Medulla oblongata (tissue), 1 donor: Measurements from ENCODE around the gene MKRN2.

Experiments used
- DNase-seq: peaks from one replicate; pipeline ENCODE4 v3.0.0-alpha.2; 2015; ENCODE audit errors: extremely low spot score

Gene MKRN2

GRCh38 chr3:12553921-12554391 lies 2.9 kb upstream of the MKRN2 start:
- DNase-seq, result peak; percentile 46

- DNase-seq, result no peak
Observed at GRCh38 chr3:12556314-12556689, 585 bp upstream of the MKRN2 start.

- DNase-seq, result no peak
Observed at GRCh38 chr3:12557473-12558100, 700 bp downstream of the MKRN2 start.

- no peak for DNase-seq
Observed at GRCh38 chr3:12558706-12559105, 1.8 kb downstream of the MKRN2 start.

- DNase-seq, result no peak
Observed at GRCh38 chr3:12559520-12559919, 2.6 kb downstream of the MKRN2 start.

- DNase-seq, result no peak
Observed at GRCh38 chr3:12560505-12561190, 3.8 kb downstream of the MKRN2 start.

GRCh38 chr3:12561397-12561796 lies 4.5 kb downstream of the MKRN2 start:
- DNase-seq, result no peak

GRCh38 chr3:12562451-12562850 lies 5.6 kb downstream of the MKRN2 start:
- no peak for DNase-seq

- DNase-seq, result no peak
Observed at GRCh38 chr3:12566976-12567375, 10.1 kb downstream of the MKRN2 start.

GRCh38 chr3:12568747-12569146 lies 11.9 kb downstream of the MKRN2 start:
- no peak for DNase-seq

GRCh38 chr3:12569836-12570235 lies 12.9 kb downstream of the MKRN2 start:
- no peak for DNase-seq

- DNase-seq, result no peak
Observed at GRCh38 chr3:12571986-12572385, 15.1 kb downstream of the MKRN2 start.

- no peak for DNase-seq
Observed at GRCh38 chr3:12574131-12574530, 17.2 kb downstream of the MKRN2 start.

- DNase-seq, result no peak
Observed at GRCh38 chr3:12574661-12575060, 17.8 kb downstream of the MKRN2 start.

GRCh38 chr3:12577379-12577778 lies 20.5 kb downstream of the MKRN2 start:
- DNase-seq, result no peak

- DNase-seq, result no peak
Observed at GRCh38 chr3:12578742-12579141, 21.9 kb downstream of the MKRN2 start.

- no peak for DNase-seq
Observed at GRCh38 chr3:12579456-12579855, 22.6 kb downstream of the MKRN2 start.

GRCh38 chr3:12579905-12580304 lies 23.0 kb downstream of the MKRN2 start:
- no peak for DNase-seq

GRCh38 chr3:12582730-12583129 lies 25.8 kb downstream of the MKRN2 start:
- DNase-seq, result no peak

- peak; percentile 33 for DNase-seq
Observed at GRCh38 chr3:12583280-12583679, 26.4 kb downstream of the MKRN2 start.

- no peak for DNase-seq
Observed at GRCh38 chr3:12584083-12584482, 27.2 kb downstream of the MKRN2 start.

GRCh38 chr3:12585181-12585580 lies 28.3 kb downstream of the MKRN2 start:
- DNase-seq, result peak; percentile 38

- DNase-seq, result no peak
Observed at GRCh38 chr3:12585970-12586369, 29.1 kb downstream of the MKRN2 start.

- DNase-seq, result no peak
Observed at GRCh38 chr3:12586403-12586802, 29.5 kb downstream of the MKRN2 start.
